Raji (cell line): Measurements from ENCODE around the gene LAMA3.

Source experiments
- POLR2A ChIP-seq: IDR thresholded peaks from 2 replicates; pipeline ENCODE4 v1.6.1; 2011; ENCODE audit warnings: low read depth, low read length, control low read depth; ENCODE audit not compliant: insufficient read depth

The LAMA3 gene

GRCh38 chr18:23884681-23885375 lies 195.6 kb downstream of the LAMA3 start:
- no peak for TF ChIP-seq POLR2A

GRCh38 chr18:23885750-23886149 lies 196.5 kb downstream of the LAMA3 start:
- no peak for TF ChIP-seq POLR2A

GRCh38 chr18:23887035-23887434 lies 197.8 kb downstream of the LAMA3 start:
- no peak for TF ChIP-seq POLR2A

GRCh38 chr18:23887493-23887892 lies 198.2 kb downstream of the LAMA3 start:
- no peak for TF ChIP-seq POLR2A

- no peak for TF ChIP-seq POLR2A
Measured at GRCh38 chr18:23888881-23889280, 199.6 kb downstream of the LAMA3 start.

- TF ChIP-seq POLR2A: no peak
Measured at GRCh38 chr18:23889907-23890306, 200.7 kb downstream of the LAMA3 start.

- TF ChIP-seq POLR2A: no peak
Measured at GRCh38 chr18:23890589-23890988, 201.3 kb downstream of the LAMA3 start.

- no peak for TF ChIP-seq POLR2A
Measured at GRCh38 chr18:23893653-23894052, 204.4 kb downstream of the LAMA3 start.

GRCh38 chr18:23894661-23895175 lies 205.5 kb downstream of the LAMA3 start:
- TF ChIP-seq POLR2A: no peak

- TF ChIP-seq POLR2A: no peak
Measured at GRCh38 chr18:23897291-23897690, 208.0 kb downstream of the LAMA3 start.

- no peak for TF ChIP-seq POLR2A
Measured at GRCh38 chr18:23897733-23898132, 208.5 kb downstream of the LAMA3 start.

GRCh38 chr18:23900994-23901393 lies 211.7 kb downstream of the LAMA3 start:
- no peak for TF ChIP-seq POLR2A

- TF ChIP-seq POLR2A: no peak
Measured at GRCh38 chr18:23902396-23902795, 213.1 kb downstream of the LAMA3 start.

GRCh38 chr18:23903971-23904370 lies 214.7 kb downstream of the LAMA3 start:
- no peak for TF ChIP-seq POLR2A

- TF ChIP-seq POLR2A: no peak
Measured at GRCh38 chr18:23906658-23907057, 217.4 kb downstream of the LAMA3 start.

GRCh38 chr18:23908827-23909226 lies 219.6 kb downstream of the LAMA3 start:
- no peak for TF ChIP-seq POLR2A

GRCh38 chr18:23910032-23910431 lies 220.8 kb downstream of the LAMA3 start:
- TF ChIP-seq POLR2A: no peak
